GM23248 (cell line): Measurements from ENCODE around the gene LCN6.

Experiments used
- EZH2 ChIP-seq: fragments of 200-600 bp; sonication (generic); IDR thresholded peaks from 2 replicates; pipeline ENCODE4 v1.6.1; 2018; ENCODE audit warnings: antibody characterized with exemption, mild to moderate bottlenecking; ENCODE audit not compliant: insufficient read depth, poor library complexity, severe bottlenecking
- EZH2phosphoT487 ChIP-seq: fragments of 200-600 bp; sonication (generic); IDR thresholded peaks from 2 replicates; pipeline ENCODE4 v1.6.1; 2018; ENCODE audit warnings: antibody characterized with exemption, moderate library complexity, mild to moderate bottlenecking, low read depth; ENCODE audit not compliant: insufficient read depth

GRCh38 chr9:136735812-136736480, 12.4 kb downstream of the LCN6 start:
- TF ChIP-seq EZH2 (no peak), EZH2phosphoT487 (no peak)
